IPS DF 4.7 (cell line): Measurements from ENCODE around the gene POC1A.
"Not testable (repeated sequence)": the region's sequence is repeated elsewhere in the genome, so short reads cannot be mapped to it uniquely, and the experiment has no call there.

Experiments used
- DNase-seq: peaks from one replicate; pipeline ENCODE4 v3.0.0-alpha.2; 2013; ENCODE audit warnings: low spot score; ENCODE audit errors: extremely low read depth

POC1A gene

DNA sequence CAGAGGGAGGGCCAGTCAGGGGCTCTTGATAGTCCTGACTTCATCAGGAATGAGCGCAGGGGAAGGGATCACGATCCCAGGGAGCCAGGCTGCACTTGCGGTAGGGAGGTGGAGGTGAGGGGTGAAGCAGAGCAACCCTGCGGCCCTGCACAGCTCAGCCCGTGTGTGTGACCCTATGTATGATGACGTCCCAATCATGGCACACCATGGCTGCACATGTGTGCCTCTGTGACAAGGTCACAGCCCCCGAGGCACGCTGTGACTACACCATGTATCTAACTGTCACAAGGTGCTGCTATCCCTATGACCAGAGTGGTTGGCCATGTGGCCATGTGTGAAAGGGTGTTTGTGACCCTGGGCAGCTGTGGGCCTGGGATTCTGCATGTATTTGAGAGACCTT lies 30.5 kb upstream of the POC1A start:
- DNase-seq: no peak

DNA sequence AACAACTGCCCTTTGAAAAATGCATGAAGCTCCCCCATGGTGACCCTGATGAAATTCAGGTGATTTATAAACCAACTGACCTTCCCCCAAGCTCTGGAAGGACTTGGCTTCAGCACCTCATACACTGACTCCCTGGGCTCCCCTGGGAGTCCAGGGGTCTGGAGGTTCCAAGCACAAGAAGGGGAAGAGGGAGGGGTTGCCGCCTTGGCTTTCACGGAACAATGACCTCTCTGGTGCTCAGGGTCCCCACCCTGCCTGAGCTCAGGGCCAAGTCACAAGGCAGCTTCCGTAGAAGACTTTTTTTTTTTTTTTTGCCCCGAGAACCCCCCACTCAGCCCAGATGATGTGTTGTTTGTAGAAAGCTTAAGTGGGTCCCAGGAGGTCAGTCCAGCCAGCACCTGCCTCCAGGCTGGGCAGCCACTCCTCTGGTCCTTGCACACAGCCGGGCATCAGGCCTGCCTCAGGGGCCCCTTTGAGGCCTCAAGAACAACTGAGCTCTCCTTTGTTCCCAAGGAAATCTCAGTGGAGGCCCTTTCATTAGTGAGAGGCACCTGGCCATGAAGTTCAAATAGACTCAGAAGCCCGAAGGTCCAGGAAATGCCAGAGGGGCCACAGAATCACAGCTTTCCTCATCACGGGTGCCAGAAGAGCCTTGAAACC lies 29.7 kb upstream of the POC1A start:
- no peak for DNase-seq

DNA sequence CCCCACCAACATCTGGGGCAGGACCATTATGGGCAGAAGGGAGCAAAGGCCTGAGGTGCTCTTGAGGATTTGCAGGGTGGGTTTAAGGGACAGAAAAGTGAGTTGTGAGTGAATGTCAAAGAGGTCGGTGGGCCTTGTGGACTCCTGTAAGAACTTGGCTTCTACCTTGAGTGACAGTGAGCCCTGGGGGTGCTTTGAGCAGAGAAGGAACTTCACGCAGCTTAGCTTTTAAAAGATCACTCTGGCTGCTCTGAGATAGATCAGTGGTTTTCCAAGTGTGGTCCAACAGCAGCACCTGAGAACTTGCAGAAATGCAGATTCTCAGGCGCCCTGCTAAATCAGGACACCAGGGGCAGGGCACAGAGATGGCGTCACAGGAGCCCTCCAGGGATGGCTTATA lies 28.5 kb upstream of the POC1A start:
- no peak for DNase-seq

DNA sequence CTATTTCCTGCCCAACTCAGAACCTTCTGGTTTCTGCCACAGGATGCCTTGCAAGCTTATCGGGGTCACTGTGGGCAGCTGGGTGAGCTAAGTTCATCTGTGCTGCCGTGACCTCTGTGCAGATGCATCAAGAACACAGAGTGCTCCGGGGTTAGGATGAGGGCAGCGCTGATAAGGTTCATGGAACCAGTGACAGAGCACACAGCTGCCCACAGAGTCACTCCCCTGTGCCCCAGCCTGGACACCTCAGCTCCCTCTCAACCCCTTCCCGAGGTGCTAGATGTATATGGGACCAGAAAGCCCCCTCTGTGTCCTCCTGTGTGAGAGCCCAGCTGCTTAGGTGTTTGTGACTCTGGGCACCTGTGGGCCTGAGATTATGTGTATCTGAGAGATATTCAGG lies 28.0 kb upstream of the POC1A start:
- DNase-seq: no peak

DNA sequence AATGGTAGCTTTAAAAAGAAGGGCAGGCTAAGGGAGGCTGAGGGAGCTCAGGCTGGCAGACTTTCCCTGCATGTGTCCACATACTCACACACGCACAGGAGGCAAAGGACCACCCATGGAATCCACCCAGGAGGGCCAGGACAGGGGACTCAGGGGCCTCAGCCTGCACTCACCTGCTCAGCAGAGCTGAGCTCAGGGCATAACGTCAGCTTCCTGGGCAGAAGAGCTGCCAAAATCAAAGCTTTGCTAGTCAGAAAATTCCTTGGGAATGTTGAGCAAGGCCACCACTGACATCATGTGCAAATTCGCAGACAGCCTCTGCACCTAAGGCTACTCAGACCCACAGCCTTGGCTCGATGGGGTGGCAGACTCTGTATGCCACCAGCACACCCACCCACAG lies 27.3 kb upstream of the POC1A start:
- no peak for DNase-seq

DNA sequence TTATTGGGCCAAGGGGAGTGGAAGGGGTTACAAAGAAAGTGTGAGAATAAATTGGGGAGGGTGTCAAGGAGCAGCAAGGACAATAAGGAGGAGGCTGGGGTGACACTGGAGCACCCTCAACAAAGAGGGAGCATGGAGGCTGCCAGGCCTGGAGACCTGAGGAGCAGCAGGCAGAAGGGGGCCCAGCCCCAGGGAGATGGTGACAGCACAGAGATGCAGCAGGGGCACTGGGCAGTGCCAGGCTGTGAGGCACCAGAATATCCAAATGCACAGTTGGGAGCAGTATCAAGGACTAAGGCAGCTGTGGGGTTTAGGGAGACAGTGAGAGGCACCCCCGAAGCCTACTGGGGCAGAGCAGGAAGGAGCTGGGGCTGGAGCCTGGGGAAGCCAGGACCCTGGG lies 24.3 kb upstream of the POC1A start:
- DNase-seq: no peak

DNA sequence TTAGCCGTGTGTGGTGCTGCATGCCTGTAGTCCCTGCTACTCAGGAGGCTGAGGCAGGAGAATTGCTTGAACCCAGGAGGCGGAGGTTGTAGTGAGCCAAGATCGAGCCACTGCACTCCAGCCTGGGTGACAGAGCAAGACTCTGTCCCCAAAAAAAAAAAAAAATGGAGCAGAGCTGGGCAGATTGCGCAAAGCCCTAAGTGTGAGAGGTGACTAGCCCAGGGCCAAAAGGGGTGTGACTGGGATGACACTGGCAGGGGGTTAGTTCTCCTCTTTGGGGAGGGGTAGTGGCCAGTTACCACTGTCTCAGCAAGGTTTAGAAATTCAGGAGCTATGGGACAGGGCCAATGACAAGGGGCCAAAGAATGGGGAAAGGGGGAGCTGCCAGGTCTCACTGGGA lies 23.9 kb upstream of the POC1A start:
- not testable (repeated sequence) for DNase-seq

DNA sequence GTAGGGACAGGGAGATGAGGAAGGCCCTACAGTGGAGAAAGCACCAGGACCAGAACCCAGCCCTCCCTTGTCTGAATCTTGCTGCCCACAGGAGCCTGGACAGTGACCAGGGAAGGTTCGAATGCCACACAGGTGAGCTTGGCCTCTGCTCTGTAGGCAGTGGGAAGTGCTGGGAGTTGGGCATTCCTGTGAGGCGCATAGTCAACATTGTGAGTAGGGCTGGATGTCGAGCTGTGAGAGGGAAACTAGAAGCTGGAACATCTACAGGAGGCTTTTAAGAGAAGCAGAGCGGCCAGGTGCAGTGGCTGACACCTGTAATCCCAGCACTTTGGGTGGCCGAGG lies 23.4 kb upstream of the POC1A start:
- no peak for DNase-seq

DNA sequence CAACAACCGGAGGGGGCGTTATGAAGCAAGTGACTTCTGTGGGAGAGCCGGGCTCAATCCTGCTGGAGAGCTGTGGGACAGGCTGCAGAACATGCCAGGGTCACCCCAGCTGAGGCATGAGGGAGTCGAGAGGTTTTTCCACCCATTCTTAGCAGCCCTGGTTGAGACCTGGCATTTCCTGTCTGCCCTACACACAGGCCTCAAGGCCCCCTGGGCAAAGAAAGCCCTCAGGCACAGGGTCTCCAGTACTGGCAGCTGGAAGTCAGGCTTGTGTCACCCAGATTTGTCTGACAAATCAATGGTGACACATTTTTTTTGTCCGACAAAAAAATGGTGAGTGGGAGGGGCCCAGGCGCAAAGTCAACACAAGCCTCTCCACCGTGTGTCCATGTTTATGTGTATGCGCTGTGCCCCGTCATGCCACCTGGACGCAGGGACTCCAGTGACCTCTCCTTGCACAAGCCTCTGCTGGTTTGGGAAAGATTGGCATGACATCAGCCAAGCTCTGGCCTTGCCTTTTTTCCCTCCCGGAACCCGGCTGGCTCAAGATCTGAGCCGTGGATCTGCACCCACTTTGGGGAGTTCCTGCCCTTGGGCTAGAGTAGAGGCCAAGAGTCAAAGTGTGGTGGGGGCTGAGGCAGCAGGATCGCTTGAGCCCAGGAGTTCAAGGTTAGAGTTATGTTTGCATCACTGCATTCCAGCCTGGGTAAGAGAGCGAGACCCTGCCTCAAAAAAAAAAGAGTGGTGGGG lies 22.9 kb upstream of the POC1A start:
- DNase-seq: no peak

DNA sequence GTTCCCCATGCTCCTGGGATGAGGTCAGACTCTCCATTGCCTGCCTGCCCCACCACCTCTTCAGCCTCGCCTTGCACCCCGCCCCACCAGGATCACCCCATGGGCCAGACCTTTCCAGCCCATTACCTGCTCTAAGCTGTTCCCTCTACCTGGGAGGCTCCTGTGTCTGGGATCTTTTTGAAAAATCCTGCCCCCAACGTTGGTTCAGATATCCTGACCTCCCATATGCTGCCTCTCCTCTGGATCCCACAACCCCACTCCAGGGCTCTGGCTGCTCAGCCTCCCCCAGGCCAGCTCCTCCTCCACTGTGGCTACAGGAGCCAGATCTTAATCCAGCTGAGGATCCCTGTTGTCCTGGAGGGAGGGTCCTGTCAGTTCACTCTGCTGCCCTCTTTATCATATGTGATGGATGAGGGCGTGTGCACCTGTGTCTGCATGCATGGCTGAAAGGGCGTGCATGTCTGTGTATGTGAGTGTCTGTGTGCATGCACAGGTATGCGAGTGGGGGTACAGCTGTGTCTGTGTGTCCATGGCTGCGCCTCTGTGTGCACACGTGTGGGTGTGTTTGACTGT lies 22.0 kb upstream of the POC1A start:
- DNase-seq: no peak

DNA sequence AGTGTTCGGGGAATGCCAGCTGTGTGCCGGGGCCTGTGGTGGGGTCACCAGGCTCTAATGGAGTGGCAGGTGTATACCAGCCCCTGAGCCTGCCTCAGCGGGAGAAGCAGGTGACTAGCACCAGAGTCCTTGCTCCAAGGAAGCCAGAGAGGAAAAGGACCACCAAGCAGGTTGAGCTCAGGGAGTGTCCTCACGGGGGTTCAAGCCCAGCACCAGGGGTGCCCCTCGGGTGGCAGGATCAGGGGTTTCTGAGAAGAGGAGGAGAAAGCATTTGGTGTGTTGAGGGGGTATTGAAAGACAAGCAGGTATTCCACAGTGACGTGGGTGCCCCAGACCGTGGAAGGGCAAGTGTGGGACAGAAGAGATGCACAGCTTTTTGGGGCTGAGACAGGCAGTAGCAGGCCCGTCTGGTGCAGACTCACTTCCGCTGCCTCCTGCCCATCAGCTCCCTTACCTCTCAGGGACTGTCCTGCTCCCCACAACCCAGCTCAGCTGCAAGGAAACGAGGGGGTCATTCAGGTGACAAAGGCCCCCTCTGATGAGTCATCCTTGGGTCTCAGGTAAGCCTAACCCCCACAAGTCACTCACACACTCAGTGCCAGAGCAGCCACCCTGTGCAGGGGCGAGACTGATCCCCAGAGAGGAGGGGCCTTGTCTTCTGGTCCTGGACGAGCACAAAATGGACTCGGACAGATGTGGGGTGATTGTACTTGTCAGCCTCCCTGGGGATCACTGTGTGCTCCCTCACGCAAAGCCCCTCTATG lies 21.4 kb upstream of the POC1A start:
- no peak for DNase-seq

DNA sequence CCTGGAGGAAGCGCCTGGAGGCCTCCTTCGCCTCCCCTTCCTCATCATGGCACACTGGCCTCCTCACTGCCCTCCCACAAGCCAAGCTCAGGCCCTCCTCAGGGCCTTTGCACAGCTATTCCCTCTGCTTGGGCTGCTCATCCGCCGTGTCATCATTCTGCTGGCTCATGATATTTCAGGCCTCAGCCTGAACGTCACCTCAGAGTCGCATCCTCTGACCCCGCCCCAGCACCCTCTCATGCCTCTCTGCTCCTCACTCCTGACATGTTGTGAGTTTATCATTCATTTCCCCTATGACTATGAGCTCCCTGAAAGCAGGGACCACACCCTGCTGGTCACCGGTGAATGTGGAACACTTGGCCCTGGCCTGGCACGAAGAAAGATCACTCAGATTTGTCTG lies 20.7 kb upstream of the POC1A start:
- DNase-seq: no peak

DNA sequence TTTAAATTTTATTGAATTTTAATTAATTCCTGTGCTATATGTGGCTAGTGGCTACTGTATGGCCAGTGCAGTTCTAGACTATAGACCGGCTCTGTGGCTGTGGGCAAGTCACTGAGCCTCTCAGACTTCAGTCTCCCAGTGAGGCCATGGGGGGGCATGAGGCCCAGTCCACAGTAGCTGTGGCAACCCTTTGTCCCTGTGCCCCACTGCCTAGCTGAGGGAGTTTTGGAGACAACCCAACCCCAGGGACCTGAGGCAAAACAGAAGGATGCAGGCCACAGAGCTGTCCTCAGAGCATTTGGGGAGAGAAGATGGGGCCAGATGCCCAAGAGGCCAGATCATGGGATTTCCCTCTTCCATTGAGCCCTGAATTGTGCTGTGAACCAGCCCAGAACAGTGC lies 18.9 kb upstream of the POC1A start:
- no peak for DNase-seq

DNA sequence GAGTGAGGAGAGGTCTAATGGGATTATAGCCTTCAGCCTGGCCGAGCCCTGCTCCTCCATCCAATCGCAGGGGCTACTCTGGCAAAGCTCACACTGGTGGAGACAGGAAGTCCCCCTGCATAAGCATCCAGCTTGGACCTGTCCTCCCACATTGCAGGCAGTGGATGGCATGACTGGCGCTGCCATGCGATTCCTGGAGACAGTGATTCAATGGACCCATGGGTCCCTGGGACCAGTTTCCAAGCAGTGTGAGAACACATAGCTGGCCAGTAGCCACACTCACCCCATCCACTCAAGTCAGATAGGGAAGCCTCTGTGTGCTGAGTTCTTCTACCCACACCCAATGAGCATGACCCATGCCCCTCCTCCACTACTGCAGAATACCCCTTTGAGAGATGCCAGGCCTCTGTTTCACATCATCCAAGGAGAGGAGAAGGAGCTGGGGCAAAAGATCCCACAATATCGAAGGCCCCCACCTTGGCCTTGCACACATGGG lies 18.1 kb upstream of the POC1A start:
- no peak for DNase-seq

DNA sequence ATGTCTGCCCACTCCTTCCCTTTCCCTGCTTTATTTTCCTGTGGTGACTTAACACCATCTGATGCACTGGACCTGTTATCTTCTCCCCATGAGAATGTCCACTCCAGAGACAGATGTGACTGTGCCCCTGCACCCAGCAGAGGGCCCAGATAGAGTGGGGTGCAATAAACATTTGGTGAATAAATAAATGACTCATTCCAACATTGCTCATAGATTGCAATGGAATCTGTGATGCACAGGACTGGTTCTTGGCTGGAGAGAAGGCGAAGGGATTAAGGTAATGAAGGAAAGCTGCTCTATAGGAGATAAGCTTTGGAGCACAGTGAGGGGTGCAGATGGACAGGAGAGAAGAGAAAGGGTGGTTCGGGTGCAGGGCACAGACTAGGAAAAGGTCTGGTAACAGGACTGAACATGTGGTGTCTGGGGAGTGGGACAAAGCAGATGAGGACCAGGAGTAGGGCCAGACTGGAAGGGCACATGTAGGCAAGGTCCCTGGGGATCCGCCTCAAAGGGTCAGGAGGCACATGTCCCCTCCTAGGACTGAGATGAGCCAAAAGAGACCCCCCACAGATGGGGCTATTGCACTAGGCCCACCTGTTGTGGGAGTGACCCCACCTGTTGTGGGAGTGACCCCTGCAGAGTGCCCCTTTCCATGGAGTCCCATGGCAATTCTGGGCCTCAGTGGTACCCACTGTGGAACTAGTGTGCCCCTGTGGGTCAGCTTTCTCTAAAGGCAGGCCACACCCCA lies 17.5 kb upstream of the POC1A start:
- no peak for DNase-seq

DNA sequence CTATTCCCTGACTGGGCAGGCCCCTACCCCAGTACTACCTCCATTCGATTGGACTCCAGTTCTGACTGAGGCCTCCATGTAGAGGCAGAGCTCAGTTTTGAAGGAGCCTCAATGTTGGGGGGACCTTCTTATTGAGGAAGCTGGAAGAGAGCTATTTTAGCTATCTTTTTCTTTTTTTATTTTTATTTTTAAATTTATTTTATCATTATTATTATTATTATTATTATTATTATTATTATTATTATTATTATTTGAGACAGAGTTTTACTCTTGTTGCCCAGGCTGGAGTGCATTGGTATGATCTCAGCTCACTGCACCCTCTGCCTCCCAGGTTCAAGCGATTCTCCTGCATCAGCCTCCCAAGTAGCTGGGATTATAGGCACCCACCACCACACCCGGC lies 16.0 kb upstream of the POC1A start:
- not testable (repeated sequence) for DNase-seq

DNA sequence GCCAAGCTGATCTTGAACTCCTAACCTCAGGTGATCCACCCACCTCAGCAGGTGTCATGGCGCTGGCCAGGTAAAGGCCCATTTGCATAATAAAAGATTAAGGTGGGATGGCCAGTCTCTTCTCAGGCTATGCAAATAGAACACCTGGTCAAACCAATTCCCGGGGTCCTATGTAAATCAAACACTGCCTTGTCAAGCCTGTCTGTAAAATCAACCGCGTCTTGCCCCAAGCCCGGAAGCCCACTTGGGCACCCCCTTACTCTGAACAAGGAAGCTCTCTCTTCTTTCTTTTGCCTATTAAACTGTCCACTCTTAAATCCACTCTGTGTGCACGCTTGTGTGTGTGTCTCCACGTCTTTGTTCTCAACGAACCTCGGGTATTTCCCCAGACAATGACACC lies 13.0 kb upstream of the POC1A start:
- DNase-seq: no peak

DNA sequence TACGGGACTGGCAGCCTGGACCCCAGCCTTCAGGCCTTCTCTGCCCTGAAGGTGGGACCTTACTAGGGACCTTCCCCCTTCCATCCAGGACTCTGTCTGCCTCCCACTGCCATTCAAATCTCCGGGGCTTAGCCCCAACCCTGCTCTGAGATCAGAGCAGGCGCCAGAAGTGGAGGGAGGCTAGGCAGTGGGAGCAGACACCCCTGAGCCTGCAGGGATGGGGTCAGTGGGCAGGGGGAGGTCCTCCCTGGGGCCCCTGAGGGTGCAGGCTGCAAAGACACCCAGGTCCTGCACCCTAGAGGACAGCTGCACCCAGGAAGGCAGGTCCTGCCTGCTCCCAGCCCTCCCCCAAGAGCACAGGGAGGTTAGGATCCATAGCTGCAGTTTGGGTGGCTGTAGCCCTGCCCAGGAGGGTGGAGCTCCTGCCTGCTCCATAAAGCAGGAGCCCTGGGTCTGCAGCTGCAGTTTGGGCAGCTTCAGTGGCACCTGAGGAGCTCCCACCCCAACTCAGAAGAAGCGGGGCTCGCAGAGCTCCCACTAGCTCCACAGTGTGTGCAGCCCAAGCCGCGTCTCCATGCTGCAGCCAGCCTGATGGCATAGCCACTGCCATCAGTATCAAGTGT lies 8.1 kb upstream of the POC1A start:
- DNase-seq: no peak

DNA sequence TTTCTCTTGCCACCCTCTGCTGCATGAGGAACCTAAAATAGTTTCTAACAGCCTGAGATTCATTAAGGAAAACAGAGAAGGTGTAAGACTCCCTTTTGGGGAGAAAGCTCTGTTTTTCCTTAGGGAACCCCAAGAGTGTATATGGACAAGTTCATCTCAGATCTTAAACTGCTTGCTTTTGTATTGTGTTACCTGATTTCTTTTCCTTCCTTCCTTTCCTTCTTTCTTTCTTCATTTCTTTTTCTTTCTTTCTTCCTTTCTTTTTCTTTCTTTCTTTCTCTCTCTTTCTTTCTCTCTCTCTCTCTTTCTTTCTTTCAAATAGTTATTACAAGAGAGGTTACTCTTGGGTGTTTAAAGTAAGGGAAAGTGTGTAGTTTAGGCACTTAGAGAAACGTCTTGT lies 5.3 kb upstream of the POC1A start:
- DNase-seq: no peak

DNA sequence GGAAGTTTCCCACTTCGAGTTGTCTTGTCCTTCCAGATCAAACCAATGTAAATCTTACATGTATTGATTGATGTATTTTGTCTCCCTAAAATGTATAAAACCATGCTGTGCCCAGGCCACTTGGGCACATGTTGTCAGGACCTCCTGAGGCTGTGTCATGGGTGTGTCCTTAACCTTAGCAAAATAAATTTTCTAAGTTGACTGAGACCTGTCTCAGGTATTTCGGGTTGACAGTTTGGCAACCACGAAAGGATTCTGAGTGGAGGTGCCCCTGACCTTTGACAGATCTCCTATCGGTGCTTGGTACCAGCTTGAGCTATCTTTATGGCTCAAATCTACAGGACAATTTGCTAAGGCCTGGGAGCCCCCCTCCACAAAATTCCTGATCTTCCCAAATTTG lies 1.7 kb upstream of the POC1A start:
- DNase-seq: no peak
